ENCODE measurements around the gene RAPSN.

RAPSN gene

DNA sequence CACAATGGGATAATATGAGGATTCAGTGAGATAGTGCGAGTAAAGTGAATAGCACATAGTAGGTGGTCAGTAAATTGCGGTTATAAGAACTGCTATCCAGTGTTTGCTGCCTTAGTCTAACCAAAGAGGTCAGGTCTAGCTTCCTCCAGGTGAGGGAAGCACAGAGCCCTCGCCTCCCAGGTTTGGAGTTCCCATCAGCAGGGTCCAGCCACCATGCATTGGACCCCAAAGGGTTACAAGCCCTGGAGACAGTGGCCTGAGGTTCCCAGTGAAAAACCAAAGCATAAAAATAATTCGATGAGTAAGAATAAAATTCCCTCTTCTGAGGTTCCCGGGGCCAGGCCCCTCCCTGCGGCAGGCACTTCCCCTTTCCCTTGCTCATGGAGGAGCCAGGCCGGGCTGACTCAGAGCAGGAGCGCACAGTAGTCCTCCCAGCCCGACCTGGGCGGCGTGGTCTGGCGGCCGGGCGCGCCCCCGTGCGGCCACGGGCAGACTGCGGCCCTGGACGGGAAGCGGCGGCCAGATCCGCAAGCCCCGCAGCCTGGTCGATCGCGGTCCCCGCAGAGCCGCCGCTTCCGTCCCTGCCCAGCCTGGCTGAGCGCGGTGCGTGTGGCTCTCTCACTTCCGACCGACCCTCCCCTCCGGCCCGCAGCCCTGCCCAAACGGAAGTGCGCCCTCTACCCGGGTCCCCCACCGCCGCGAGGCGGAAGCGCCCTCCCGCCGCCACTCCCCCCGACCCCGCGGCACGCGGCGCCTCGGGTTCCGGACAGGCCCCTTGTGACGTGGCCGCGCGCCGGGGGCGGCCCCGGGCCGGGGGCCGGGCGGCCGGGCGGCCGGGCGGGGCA is 41.0 kb downstream of the RAPSN start, which contains the start of gene SLC39A13:
Gene SLC39A13, plus strand, starts transcription at position 845 of the 845 bp plus-strand sequence. CDS start 1,505 bp downstream, outside the sequence.
- DNase-seq (ENCODE audit: low spot score), result peak; percentile 94

- DNase-seq (ENCODE audit: low spot score), result no peak
These were observed 41.8 kb downstream of the RAPSN start for GRCh38 chr11:47406896-47407745.

- DNase-seq (ENCODE audit: low spot score), result no peak
These were observed 45.4 kb downstream of the RAPSN start for GRCh38 chr11:47403571-47403970.

GRCh38 chr11:47403135-47403534 is 45.8 kb downstream of the RAPSN start:
- DNase-seq (ENCODE audit: low spot score), result no peak

GRCh38 chr11:47400768-47401279 is 48.1 kb downstream of the RAPSN start:
- DNase-seq (ENCODE audit: low spot score), result no peak

DNA sequence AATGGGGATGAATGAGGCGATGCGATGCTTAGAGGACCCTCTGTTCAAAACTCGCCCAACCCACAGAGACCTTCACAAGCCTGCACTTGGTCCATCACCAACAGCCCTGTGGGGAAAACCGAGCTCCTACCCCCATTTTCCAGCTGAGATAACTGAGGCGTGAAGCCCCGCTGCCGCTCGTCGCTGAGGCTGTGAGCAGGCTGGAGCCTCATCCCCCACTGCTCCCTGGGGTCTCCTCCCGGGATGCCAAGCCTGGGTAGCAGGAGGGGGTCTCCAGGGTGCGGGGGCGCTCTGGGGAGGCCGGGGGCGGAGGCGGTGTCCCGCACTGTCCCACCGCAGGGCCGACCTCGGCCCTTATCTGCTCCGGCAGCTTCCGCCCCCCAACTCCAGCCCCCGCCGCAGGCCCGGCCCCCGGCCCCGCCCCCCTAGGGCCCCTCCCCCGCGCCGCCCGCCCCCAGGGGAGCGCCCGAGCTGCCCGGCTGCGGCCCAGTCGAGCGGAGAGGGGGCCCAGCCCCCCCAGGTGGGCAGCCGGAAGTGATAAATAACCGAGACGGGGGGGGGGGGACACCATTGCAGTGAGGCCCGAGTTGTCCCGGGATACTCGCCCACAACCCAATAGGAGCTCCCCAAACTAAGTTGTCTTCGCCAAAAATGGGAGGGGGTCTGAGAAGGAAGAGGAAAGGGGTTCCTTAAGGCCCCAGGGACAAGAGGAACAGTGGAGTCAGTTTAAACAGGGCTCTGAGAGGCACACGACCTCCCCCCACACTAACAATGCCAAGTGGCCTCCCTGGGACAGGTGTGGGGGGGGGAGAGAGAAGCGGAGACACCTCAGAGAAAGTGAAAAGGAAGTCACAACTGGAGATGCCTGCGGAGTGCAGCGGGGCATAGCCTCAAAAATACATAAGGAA is 48.8 kb downstream of the RAPSN start:
- DNase-seq (ENCODE audit: low spot score), result no peak

DNA sequence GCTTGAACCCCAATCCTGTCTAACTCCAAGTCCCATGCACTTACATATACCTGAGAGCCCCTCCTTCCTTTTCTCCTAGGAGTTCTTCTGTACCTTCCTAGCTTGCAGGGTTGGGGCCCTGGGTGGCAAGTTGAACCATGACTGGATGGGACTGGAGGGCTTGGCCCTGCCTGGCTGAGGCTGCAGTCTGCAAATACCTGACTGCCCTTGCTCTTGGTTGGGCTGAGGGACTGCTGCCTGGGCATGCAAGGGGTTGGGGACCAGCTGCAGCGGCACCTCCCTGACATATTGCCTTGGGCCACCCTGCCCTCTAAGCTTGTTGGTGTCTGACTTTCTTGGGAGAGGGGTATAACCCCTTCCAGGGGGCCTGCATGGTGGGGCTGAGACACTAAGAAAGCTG is 50.4 kb downstream of the RAPSN start:
- no peak for DNase-seq (ENCODE audit: low spot score)

- no peak for DNase-seq (ENCODE audit: low spot score)
These were observed 50.9 kb downstream of the RAPSN start for GRCh38 chr11:47398011-47398410.

DNA sequence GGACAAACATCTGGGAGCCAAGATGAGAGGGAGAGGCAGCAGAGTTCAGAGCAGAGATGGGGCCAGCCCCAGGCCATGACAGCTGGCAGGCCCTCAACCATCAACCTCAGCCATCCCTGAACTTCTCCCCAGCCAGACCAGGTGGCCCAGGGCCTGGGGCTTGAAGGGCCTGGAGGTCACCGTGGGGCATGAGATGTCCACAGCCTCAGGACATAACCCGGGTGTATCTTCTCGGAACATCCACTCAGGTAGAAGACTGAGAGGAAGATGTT is 53.0 kb downstream of the RAPSN start:
- DNase-seq (ENCODE audit: low spot score), result no peak

- DNase-seq (ENCODE audit: low spot score), result no peak
These were observed 53.5 kb downstream of the RAPSN start for GRCh38 chr11:47395223-47396048.

DNA sequence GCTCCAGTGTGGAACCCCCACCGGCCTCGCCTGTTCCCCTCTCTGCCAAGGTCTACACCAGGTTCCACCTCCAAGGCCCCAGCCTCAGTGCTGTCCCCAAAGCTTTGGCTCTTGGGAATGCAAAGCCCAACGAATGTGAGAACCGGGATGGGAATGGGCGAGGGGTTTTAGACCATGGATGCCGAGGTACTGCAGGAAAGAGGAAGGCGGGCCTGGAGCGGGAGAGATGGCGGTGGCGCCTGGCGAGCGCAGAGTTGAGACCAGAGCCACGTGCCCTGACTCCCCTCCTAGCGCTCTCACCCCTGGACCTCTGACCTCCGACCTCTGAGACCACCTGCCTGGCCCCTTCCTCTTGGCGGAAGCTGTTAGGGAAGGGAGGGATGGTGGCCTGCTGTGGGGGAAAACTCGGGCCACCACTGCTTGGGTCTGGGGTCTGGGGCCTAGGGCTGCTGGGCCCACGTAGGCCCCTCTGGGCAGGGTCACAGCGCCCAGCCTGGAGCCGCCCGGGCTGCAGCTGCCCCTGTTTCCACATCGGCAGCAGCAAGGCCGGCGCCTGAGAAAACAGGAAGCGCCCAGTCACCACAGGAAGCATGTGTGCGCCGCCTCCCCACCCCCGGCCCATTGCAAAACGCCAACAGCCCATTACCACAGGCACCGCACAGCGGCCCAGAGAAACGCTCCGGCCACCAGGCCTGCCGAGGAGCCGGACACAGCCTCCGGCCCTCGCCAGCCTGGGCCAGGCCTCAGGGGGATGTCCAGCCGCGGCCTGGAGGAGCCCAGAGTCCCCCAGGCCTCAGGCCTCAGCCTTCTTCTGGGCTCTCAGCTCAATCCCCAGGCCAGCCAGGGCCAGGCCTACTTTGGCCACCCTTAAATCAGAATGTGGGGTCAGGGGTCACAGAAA is 54.4 kb downstream of the RAPSN start:
- DNase-seq (ENCODE audit: low spot score), result no peak

DNA sequence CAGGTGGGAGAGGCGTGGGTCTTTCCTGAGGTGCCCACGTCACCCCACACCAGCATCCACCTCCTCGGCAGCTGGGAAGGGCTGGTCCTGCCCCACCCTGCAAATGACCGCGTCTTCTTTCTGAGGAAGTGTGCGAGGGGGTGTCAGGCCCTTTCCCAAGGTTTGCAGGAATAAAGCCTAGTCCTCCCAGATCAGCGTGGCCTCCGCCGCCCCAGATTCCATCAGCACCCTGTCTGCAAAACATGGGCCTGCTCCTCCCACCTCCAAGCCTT is 55.0 kb downstream of the RAPSN start:
- DNase-seq (ENCODE audit: low spot score), result no peak

- DNase-seq (ENCODE audit: low spot score), result no peak
These were observed 55.5 kb downstream of the RAPSN start for GRCh38 chr11:47393163-47394049.

DNA sequence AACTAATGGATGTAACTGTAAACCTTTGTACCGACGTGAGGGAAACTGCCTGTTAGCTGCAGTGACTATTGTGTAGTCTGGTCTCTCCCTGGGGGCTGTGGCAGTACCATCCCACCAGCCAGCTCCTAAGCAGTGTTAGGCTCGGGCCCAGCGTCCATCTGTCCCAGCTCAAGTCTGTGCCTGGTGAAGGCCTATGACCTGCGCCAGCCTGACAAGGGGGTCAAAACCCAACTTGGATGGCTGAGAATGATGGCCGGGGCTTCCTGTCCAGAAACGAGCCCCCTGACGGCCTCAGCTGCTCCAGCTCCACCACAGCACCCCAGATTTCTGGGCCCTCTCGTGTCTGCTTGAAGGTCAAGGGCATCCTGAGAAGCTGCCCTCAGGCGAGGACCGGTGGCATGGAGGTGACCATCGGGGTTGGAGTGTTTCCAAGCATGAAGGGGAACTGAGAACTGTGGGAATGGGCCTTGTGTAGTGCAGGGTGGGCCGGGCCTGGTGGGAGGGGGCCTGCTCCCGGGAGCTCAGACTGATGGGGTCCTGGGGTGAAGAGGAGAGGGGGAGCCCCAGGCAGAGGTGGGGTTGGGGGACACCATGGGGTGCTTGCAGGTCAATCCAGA is 56.3 kb downstream of the RAPSN start:
- DNase-seq (ENCODE audit: low spot score), result no peak

DNA sequence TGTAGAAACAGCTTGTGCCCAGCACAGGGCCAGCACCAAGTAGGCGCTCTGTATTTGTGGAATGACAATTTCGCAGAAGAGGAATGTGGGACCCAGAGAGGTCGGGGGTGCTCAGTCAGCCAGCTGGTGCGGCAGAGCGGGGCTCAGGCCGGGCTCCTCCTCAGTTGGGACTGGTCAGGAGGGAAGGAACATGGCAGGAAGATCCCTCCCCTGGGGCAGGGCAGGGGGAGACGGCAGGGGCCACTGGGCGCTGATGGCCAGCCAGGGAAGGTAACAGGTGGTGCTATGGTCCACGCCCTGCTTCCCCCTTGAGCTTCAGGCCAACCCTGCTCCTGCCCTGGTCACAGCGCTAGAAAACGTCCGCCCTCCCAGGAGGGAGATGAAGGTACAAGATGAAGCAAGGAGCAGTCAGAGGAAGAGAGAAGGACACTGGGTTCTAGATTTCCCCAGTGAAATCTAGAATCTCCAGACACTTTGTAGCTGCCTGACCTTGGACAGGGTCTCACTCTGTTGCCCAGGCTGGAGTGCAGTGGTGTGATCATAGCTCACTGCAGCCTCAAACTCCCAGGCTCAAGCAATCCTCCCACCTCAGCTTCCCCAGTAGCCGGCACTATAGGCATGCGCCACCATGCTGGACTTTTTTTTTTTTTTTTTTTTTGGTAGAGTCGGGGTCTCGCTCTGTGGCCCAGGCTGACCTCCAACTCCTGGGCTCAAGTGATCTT is 57.1 kb downstream of the RAPSN start:
- DNase-seq (ENCODE audit: low spot score), result no peak

- no peak for DNase-seq (ENCODE audit: low spot score)
These were observed 57.8 kb downstream of the RAPSN start for GRCh38 chr11:47391077-47391583.

DNA sequence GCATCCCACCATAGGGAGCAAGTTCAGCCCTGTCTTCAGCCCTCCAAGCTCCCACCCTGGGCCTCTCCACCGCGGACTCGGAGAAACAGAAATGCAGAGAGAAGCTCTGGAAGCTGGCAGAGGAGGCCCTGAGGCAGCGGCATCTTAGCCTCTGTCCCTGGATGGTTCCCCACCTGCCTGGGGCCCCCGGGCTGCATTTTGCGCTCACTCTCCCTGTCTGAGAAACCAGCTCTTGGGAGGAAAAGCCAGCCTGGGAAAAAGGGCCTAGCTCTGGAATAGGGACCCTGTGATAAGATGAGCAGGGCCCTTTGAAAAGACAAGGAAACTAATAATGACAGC is 58.5 kb downstream of the RAPSN start:
- no peak for DNase-seq (ENCODE audit: low spot score)

Data from globus pallidus (tissue), 1 donor.